GM06990 (cell line): Measurements from ENCODE around the gene RAB27A.
A peak's percentile ranks its signal among the peaks of the same experiment; 100 is the strongest.

Source experiments
- DNase-seq: peaks from one replicate; pipeline ENCODE4 v3.0.0-alpha.2; 2011; ENCODE audit not compliant: insufficient read length; ENCODE audit errors: extremely low read depth
- H3K27me3 ChIP-seq: replicated peaks from 2 replicates; pipeline ENCODE4 v1.6.0; 2011; ENCODE audit warnings: low read length; ENCODE audit not compliant: control insufficient read depth, insufficient read depth
- H3K36me3 ChIP-seq: 2 replicates; pipeline ENCODE4 v1.5.1; 2011; ENCODE audit warnings: low read length; ENCODE audit not compliant: control insufficient read depth, insufficient read depth
- H3K4me3 ChIP-seq: replicated peaks from 2 replicates; pipeline ENCODE4 v1.5.1; 2011; ENCODE audit warnings: low read depth, mild to moderate bottlenecking, control low read depth, low read length
- CTCF ChIP-seq: IDR thresholded peaks from 2 replicates; pipeline ENCODE4 v1.5.1; 2011; ENCODE audit warnings: low read length, control low read depth, mild to moderate bottlenecking, inconsistent platforms; ENCODE audit not compliant: insufficient read depth, poor library complexity, severe bottlenecking

Gene RAB27A

GRCh38 chr15:55198706-55199105, 90.9 kb downstream of the RAB27A start:
- no peak for TF ChIP-seq CTCF
- no peaks in the 10 kb centered on the region for H3K36me3 ChIP-seq
- no peak overlapping the region for H3K4me3 ChIP-seq
- no peaks in the 10 kb centered on the region for H3K27me3 ChIP-seq
- no peak for DNase-seq

GRCh38 chr15:55197719-55198118, 91.9 kb downstream of the RAB27A start:
- Histone ChIP-seq H3K27me3 (no peaks in the 10 kb centered on the region), H3K4me3 (peak overlapping the region; percentile 98), H3K36me3 (no peaks in the 10 kb centered on the region)
- TF ChIP-seq CTCF: no peak
- no peak for DNase-seq

GRCh38 chr15:55197362-55197705, 92.3 kb downstream of the RAB27A start:
- DNase-seq: no peak
- Histone ChIP-seq H3K27me3 (no peaks in the 10 kb centered on the region), H3K4me3 (peak overlapping the region; percentile 98), H3K36me3 (no peaks in the 10 kb centered on the region)
- no peak for TF ChIP-seq CTCF

GRCh38 chr15:55196458-55197361, 92.9 kb downstream of the RAB27A start, which contains the start of gene RSL24D1:
Gene RSL24D1, minus strand, starts transcription at chr15:55196941. Its CDS starts 51 bp downstream, at chr15:55196890.
- TF ChIP-seq CTCF: peak; percentile 46
- DNase-seq: peak; percentile 94
- peaks cover 2% of the 10 kb centered on the region for H3K36me3 ChIP-seq
- H3K4me3 ChIP-seq: peak within 1 kb of the TSS; percentile 98
- no peaks in the 10 kb centered on the region for H3K27me3 ChIP-seq

- no peak for DNase-seq
- Histone ChIP-seq H3K27me3 (no peaks in the 10 kb centered on the region), H3K36me3 (peaks cover 2% of the 10 kb centered on the region), H3K4me3 (peak overlapping the region; percentile 98)
- no peak for TF ChIP-seq CTCF
These were observed 93.6 kb downstream of the RAB27A start for GRCh38 chr15:55195996-55196395.
